Ishikawa (cell line): ENCODE results near the gene CTAG1B.

Source experiments
- CEBPB ChIP-seq: IDR thresholded peaks from 2 replicates; pipeline ENCODE4 v1.6.1; 2012
- CREB1 ChIP-seq: IDR thresholded peaks from 2 replicates; pipeline ENCODE4 v1.6.1; 2012; ENCODE audit warnings: low read depth
- EGR1 ChIP-seq: IDR thresholded peaks from 2 replicates; pipeline ENCODE4 v1.6.1; 2012
- EP300 ChIP-seq: IDR thresholded peaks from 2 replicates; pipeline ENCODE4 v1.6.1; 2012; ENCODE audit warnings: borderline replicate concordance
- FOXM1 ChIP-seq: IDR thresholded peaks from 2 replicates; pipeline ENCODE4 v1.6.1; 2012; ENCODE audit warnings: low read depth, borderline replicate concordance
- MAX ChIP-seq: IDR thresholded peaks from 2 replicates; pipeline ENCODE4 v1.6.1; 2012
- NFIC ChIP-seq: IDR thresholded peaks from 2 replicates; pipeline ENCODE4 v1.6.1; 2012
- RAD21 ChIP-seq: IDR thresholded peaks from 2 replicates; pipeline ENCODE4 v1.6.1; 2012; ENCODE audit warnings: low read depth
- TAF1 ChIP-seq: IDR thresholded peaks from 2 replicates; pipeline ENCODE4 v1.6.1; 2012; ENCODE audit warnings: low read depth, mild to moderate bottlenecking
- TCF12 ChIP-seq: IDR thresholded peaks from 2 replicates; pipeline ENCODE4 v1.6.1; 2012; ENCODE audit warnings: low read depth
- TEAD4 ChIP-seq: IDR thresholded peaks from 2 replicates; pipeline ENCODE4 v1.6.1; 2012
- YY1 ChIP-seq: IDR thresholded peaks from 2 replicates; pipeline ENCODE4 v1.6.1; 2012; ENCODE audit warnings: low read depth
- ZBTB7A ChIP-seq: IDR thresholded peaks from 2 replicates; pipeline ENCODE4 v1.6.1; 2012; ENCODE audit warnings: low read depth
- TF ChIP-seq, protein P1 (sequence below): IDR thresholded peaks from 2 replicates; pipeline ENCODE4 v1.6.1; 2012; ENCODE audit warnings: low read depth, mild to moderate bottlenecking
- TF ChIP-seq, protein P2 (sequence below): IDR thresholded peaks from 2 replicates; pipeline ENCODE4 v1.6.1; 2012

CTAG1B gene

GRCh38 chrX:154658187-154658586 is 39.1 kb upstream of the CTAG1B start:
- TF ChIP-seq CEBPB = no peak
- TF ChIP-seq CREB1 = no peak
- TF ChIP-seq RAD21 = no peak
- TF ChIP-seq TAF1 = no peak
- TF ChIP-seq TEAD4 = no peak
- TF ChIP-seq, protein P1, sequence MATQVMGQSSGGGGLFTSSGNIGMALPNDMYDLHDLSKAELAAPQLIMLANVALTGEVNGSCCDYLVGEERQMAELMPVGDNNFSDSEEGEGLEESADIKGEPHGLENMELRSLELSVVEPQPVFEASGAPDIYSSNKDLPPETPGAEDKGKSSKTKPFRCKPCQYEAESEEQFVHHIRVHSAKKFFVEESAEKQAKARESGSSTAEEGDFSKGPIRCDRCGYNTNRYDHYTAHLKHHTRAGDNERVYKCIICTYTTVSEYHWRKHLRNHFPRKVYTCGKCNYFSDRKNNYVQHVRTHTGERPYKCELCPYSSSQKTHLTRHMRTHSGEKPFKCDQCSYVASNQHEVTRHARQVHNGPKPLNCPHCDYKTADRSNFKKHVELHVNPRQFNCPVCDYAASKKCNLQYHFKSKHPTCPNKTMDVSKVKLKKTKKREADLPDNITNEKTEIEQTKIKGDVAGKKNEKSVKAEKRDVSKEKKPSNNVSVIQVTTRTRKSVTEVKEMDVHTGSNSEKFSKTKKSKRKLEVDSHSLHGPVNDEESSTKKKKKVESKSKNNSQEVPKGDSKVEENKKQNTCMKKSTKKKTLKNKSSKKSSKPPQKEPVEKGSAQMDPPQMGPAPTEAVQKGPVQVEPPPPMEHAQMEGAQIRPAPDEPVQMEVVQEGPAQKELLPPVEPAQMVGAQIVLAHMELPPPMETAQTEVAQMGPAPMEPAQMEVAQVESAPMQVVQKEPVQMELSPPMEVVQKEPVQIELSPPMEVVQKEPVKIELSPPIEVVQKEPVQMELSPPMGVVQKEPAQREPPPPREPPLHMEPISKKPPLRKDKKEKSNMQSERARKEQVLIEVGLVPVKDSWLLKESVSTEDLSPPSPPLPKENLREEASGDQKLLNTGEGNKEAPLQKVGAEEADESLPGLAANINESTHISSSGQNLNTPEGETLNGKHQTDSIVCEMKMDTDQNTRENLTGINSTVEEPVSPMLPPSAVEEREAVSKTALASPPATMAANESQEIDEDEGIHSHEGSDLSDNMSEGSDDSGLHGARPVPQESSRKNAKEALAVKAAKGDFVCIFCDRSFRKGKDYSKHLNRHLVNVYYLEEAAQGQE = no peak
- TF ChIP-seq YY1 = no peak
- TF ChIP-seq EP300 = no peak
- no peak for TF ChIP-seq FOXM1
- TF ChIP-seq, protein P2, sequence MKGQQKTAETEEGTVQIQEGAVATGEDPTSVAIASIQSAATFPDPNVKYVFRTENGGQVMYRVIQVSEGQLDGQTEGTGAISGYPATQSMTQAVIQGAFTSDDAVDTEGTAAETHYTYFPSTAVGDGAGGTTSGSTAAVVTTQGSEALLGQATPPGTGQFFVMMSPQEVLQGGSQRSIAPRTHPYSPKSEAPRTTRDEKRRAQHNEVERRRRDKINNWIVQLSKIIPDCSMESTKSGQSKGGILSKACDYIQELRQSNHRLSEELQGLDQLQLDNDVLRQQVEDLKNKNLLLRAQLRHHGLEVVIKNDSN = no peak
- TF ChIP-seq NFIC = no peak
- TF ChIP-seq EGR1 = no peak
- TF ChIP-seq TCF12 = no peak
- TF ChIP-seq MAX = no peak
- TF ChIP-seq ZBTB7A = no peak

DNA sequence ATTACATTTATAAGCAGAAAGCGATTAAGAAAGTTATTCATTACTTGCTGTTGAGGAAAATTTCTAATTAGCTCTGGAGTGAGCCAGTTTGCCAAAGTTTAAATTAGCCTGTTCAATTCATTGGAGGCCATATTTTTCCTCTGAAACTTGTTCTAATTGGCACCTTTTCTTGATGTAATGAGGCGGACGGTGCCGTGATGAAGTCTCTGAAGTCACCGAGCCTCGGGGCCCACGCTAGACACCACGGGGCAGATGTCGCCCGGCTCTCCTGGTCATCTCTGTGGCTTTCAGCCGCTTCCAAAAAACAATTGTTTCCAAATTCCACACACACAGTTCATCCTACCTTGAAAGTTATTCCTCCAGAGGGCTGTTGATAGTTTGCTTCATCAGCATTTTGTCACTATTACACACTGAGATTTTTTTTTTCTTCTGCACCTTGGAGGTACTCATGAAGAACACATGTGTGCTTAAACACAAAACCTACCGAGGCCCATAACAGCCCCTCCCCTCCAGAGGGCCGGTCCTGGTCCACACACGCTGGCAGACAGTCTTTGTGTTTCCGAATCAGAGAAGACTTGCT is 38.2 kb upstream of the CTAG1B start:
- TF ChIP-seq TEAD4 (no peak), FOXM1 (no peak), YY1 (no peak), CEBPB (no peak), CREB1 (no peak), ZBTB7A (no peak), RAD21 (no peak), NFIC (no peak), EP300 (no peak), TAF1 (no peak), TCF12 (no peak), EGR1 (no peak), MAX (no peak)
- TF ChIP-seq, protein P1 = no peak
- TF ChIP-seq, protein P2 = no peak

DNA sequence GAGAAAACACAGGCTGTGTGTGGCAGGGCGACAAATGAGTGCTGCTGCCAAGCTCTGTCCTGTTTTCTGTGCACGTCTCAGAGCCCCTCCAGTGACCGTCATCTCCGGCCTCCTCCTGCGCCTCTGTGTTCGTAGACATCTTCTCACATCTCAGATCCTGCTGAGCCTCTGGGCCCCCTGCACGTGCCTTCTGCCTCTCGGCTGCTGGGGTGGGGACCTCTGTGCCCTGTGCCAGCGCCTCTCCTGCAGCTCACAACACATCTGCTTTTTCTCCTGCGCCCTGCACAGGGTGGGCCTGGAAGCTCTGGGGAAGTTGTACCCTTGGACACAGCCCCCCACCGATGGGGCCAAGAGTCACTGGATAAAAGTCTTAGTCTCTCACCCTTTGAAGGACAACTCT is 36.7 kb upstream of the CTAG1B start:
- no peak for TF ChIP-seq FOXM1
- TF ChIP-seq MAX = no peak
- TF ChIP-seq TAF1 = no peak
- no peak for TF ChIP-seq ZBTB7A
- no peak for TF ChIP-seq TCF12
- TF ChIP-seq, protein P1 = no peak
- TF ChIP-seq RAD21 = no peak
- TF ChIP-seq, protein P2 = no peak
- TF ChIP-seq EP300 = no peak

GRCh38 chrX:154655346-154655745 is 36.3 kb upstream of the CTAG1B start:
- no peak for TF ChIP-seq TEAD4
- TF ChIP-seq TAF1 = no peak
- TF ChIP-seq EGR1 = no peak
- no peak for TF ChIP-seq EP300
- TF ChIP-seq, protein P1 = no peak
- TF ChIP-seq MAX = no peak
